Activated CD4-positive, CD25-positive, alpha-beta regulatory T cell treated with anti-CD3 and anti-CD28 coated beads, Interleukin-2, amount 50 U/mL, for 16 hours (primary cell): ENCODE data around the gene RYK.
"Not testable (repeated sequence)": the region's sequence is repeated elsewhere in the genome, so short reads cannot be mapped to it uniquely, and the experiment has no call there.

Experiments used
- DNase-seq: peaks from one replicate; pipeline ENCODE4 v3.0.0-alpha.2; 2020; ENCODE audit warnings: low read depth, low spot score

Gene RYK

GRCh38 chr3:134216851-134217250 is 33.8 kb downstream of the RYK start:
- no peak for DNase-seq

DNA sequence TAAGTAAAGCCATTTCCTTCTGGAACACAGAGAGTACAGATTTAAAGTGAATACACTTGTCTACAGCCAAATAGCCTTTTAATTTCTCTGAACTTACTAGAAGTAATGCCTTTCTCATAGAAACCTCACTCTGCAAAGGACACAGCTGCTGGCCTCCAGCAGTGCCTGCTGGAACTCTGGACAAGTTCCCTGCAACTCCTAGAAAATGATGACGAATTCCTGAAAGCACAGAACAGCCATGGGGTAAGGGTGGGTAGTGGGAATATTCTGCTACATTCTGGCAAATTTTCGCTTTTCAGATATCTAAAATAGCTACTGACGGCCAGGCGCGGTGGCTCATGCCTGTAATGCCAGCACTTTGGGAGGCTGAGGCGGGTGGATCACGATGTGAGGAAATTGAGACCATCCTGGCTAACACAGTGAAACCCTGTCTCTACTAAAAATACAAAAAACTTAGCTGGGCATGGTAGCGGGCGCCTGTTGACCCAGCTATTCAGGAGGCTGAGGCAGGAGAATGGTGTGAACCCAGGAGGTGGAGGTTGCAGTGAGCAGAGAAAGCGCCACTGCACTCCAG is 34.4 kb downstream of the RYK start:
- no peak for DNase-seq

- no peak for DNase-seq
These were observed 36.4 kb downstream of the RYK start for GRCh38 chr3:134214239-134214638.

GRCh38 chr3:134212967-134213665 is 37.5 kb downstream of the RYK start:
- DNase-seq: peak; percentile 82

DNA sequence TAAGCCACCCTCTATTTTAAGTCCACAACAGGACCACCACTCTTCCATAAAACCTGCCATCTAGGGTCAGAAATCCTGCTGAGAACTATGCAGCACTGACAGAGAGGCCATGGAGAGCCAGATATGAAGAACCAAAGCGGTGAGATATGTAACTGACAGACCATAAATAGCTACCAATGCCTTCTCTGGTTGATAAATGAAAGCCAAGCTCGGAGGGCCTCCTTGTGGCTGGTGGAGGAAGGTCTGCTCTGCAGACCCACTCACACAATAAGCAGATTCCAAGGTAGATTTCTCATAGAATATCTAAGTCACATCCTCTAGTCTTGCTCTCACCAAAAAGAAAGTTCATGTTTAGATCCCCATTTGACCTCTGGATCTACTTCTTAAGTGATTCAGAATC is 38.9 kb downstream of the RYK start:
- no peak for DNase-seq

- no peak for DNase-seq
These were observed 45.2 kb downstream of the RYK start for GRCh38 chr3:134205451-134205850.

DNA sequence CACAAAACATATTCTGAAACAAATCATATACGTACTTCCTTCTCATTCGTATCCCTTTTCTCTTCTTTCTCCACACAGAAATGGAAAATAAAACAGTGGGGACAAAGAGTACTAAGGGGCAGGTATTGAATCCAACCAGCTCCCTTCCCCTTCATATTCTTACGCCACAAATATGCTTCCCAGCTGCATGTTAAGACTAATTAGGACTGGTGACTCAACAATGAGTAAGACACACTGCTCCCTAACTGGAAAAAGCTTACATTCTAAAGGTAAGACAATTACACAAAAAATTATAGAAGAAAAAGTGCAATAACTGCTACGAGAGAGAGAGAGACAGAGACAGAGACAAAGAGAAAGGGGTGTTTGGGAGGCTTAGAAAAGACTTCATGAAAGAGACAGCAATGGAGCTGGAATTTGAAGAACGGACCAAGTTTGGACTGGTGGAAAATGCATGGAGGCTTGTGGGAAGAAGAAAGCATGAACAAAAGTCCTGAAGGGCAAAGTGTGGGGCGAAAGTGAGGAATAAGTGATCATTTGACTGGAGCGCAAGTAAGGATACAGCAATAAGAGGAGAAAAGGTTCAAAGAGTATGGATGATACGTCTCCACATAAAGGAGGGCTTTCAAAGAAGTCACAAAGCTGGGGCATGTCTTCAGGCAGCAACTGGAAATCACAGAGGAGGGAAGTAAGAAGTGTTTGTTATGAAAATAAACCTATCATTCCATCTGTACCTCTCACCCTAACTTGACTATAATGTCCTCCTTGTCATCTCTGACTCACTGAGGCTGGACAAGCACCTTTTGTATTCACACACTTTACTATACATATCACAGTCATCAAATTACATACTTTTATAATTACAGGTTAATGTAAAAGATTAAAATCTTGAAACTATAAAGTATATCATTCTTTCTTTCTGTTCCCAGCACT is 49.2 kb downstream of the RYK start:
- DNase-seq: no peak

DNA sequence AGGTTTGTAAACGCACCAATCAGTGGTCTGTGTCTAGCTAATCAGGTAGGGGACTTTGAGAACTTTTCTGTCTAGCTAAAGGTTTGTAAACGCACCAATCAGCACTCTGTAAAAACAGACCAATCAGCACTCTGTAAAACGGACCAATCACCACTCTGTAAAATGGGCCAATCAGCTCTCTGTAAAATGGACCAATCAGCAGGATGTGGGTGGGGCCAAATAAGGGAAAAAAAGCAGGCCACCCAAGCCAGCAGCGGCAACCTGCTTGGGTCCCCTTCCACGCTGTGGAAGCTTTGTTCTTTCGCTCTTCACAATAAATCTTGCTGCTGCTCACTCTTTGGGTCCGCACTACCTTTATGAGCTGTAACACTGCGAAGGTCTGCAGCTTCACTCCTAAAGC is 50.8 kb downstream of the RYK start:
- not testable (repeated sequence) for DNase-seq

GRCh38 chr3:134199240-134199639 is 51.4 kb downstream of the RYK start:
- DNase-seq: no peak

DNA sequence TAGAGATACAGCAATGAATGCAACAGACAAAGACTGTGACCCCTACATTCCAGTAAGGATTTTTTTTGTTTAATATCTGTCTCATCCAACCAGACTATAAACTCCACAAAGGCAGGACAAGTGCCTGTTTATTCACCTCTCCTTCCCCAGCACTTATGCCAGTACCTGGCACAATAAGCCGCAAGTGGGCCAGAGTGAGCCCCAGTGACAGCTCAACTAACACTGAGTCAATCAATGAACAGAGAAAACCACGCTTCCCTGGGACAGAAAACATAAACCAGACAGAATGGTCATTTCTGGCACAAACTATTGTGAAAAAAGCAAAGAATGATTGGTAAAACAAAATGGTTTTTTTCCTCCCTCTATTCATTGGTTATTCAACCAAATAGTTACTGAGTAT is 52.2 kb downstream of the RYK start:
- no peak for DNase-seq

DNA sequence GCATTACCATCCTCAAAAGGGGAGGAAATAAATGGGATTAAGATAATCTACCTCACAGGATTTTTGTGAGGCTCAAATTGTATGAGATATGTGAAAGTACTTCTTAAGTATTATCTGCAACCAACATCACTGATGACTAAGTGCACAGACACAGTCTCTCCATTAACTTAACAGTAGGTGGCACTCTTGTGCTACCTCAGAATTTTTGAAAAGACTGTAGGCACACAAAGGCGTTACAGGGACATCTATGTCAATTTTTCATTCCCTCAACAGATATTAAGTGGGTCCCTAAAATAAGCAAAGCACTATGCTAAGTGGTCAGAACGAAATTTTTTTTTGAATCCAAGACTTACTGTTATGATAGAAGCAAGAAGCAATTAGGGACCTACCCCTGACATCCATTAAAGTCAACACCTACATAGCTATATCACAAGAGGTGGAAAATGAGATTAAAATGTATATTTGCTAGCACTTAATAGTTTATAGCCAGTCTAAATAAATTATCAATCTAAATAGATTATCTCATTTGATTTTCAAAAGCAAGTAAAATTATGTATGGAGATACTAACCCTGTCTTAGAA is 52.9 kb downstream of the RYK start:
- no peak for DNase-seq

- DNase-seq: no peak
These were observed 56.4 kb downstream of the RYK start for GRCh38 chr3:134194247-134194646.

- no peak for DNase-seq
These were observed 60.4 kb downstream of the RYK start for GRCh38 chr3:134190250-134190649.

DNA sequence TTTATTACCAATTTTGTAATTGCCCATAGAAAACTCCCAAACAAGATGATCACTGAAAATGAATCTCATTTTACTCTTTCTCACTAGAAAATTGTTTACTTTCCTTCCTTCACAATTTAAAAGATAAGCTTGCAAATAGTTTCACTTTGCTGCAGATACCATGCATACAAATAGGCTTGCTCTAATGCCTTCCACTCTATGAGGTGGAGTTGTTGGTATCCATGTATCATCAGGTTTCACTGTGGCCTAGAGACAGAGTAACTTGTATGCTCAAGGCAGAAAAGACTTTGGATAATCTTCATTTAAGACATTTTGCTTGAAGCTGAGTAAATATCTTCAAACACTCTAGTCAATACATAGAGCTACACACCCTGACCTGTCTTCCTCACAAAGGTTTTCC is 60.8 kb downstream of the RYK start:
- DNase-seq: no peak

GRCh38 chr3:134186391-134186790 is 64.3 kb downstream of the RYK start:
- no peak for DNase-seq

- DNase-seq: no peak
These were observed 69.9 kb downstream of the RYK start for GRCh38 chr3:134180761-134181160.

GRCh38 chr3:134179508-134179907 is 71.2 kb downstream of the RYK start:
- DNase-seq: no peak

DNA sequence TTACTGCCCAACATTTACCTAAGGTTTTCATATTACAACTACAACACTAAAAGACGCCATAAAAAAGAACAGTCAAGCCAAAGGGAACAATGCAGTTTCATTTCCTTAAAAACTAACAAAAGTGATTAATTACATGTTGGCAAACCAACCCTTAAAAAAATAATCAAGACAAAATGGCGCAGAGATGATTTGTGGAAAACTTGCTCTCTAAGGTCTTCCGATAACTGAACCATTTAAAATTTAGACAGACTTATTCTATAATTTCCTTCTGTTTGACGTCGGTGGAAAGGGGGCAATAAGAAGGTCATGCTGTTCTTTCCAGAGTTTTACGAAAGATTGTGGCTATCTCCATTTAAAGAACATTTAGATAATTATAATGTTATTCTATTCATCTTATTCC is 87.6 kb downstream of the RYK start:
- DNase-seq: no peak

- no peak for DNase-seq
These were observed 88.6 kb downstream of the RYK start for GRCh38 chr3:134161898-134162615.

DNA sequence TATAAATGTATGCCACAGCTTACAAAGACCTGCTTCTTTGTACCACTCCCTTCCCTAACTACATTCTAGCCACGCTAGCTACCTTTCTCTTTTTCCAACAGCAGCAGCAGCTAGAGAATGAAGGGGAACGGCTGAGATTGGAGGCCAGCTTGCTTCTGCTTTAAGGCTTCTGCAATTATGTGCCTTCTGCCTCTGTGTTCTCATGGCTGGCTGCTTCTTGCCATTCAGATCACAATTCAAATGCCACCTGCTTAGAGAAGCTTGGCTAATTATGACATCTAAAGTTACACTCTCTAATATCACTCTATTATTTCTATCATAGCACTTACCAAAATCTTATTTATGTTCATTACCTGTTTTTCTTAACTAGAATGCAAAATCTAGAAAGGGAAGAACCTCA is 95.2 kb downstream of the RYK start:
- DNase-seq: no peak

- DNase-seq: no peak
These were observed 96.9 kb downstream of the RYK start for GRCh38 chr3:134153761-134154160.

DNA sequence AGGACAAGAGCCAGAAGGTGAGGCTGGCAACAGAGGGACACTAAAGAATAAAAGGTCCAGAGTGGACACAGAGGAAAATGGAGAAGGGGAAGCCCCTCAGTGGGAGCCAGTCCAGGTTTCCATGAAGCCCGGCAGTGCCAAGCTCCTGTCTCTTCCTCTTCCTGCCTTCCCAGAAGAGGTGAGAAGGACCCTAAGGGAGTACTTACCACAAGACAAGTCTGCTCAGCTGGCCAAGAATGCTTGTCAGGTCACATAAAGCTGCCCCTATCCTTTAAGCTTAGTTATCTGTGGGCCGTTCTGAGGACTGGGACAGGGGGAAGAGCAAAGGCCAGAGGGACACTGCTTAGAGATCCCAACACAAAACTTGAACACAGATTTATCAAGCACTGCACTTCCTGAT is 100.2 kb downstream of the RYK start:
- DNase-seq: no peak
